GM23338 (cell line): ENCODE measurements around the gene TSPAN7. TPM values are rescaled to one million over a fixed set of nuclear protein-coding genes. Genes with fewer than 3 reads are reported as not detected.

ENCODE experiments used
- ATAC-seq: fragments of 200-7000 bp; cut with Tn5 transposase; 3 replicates; pipeline ENCODE4 v1.9.1; 2020
- DNase-seq: peaks from one replicate; pipeline ENCODE4 v3.0.0-alpha.2; 2015; ENCODE audit warnings: low spot score
- H2AFZ ChIP-seq: fragments of 200-600 bp; sonication (generic); 2 replicates; pipeline ENCODE4 v1.8.0; 2016; ENCODE audit warnings: antibody characterized with exemption, mild to moderate bottlenecking, moderate library complexity
- H3F3A ChIP-seq: fragments of 200-600 bp; sonication (generic); replicated peaks from 2 replicates; pipeline ENCODE4 v1.8.0; 2017; ENCODE audit warnings: antibody characterized with exemption, mixed run types, low read depth
- H3K27ac ChIP-seq: fragments of 200-600 bp; sonication (generic); 2 replicates; pipeline ENCODE4 v1.6.1; 2016; ENCODE audit warnings: low read depth
- H3K27me3 ChIP-seq: fragments of 200-600 bp; sonication (generic); 2 replicates; pipeline ENCODE4 v1.8.0; 2016; ENCODE audit warnings: mild to moderate bottlenecking, mixed run types, moderate library complexity; ENCODE audit not compliant: insufficient read depth
- H3K36me3 ChIP-seq: fragments of 200-600 bp; sonication (generic); 2 replicates; pipeline ENCODE4 v1.8.0; 2016; ENCODE audit warnings: mild to moderate bottlenecking; ENCODE audit not compliant: insufficient read depth
- H3K4me1 ChIP-seq: fragments of 200-600 bp; sonication (generic); 2 replicates; pipeline ENCODE4 v1.8.0; 2016; ENCODE audit warnings: mild to moderate bottlenecking, moderate library complexity; ENCODE audit not compliant: insufficient read depth
- H3K4me2 ChIP-seq: fragments of 200-600 bp; sonication (generic); 2 replicates; pipeline ENCODE4 v1.7.1; 2017; ENCODE audit warnings: mixed run types
- H3K4me3 ChIP-seq: fragments of 200-600 bp; sonication (generic); 2 replicates; pipeline ENCODE4 v1.6.1; 2016; ENCODE audit warnings: mixed run types
- H3K79me2 ChIP-seq: fragments of 200-600 bp; sonication (generic); replicated peaks from 2 replicates; pipeline ENCODE4 v1.8.0; 2017; ENCODE audit warnings: mild to moderate bottlenecking; ENCODE audit not compliant: insufficient read depth
- H3K9me2 ChIP-seq: fragments of 200-600 bp; sonication (generic); 2 replicates; pipeline ENCODE4 v1.8.0; 2017; ENCODE audit not compliant: insufficient read depth
- H4K20me1 ChIP-seq: fragments of 200-600 bp; sonication (generic); replicated peaks from 2 replicates; pipeline ENCODE4 v1.8.0; 2017; ENCODE audit warnings: mild to moderate bottlenecking; ENCODE audit not compliant: insufficient read depth
- H3K27ac Mint-ChIP-seq: 2 replicates; pipeline ENCODE4 v1.8.0; 2020; ENCODE audit warnings: inconsistent platforms, mild to moderate bottlenecking, moderate library complexity, mixed read lengths
- H3K27me3 Mint-ChIP-seq: 3 replicates; pipeline ENCODE4 v1.8.0; 2022; ENCODE audit warnings: low read depth, mild to moderate bottlenecking, moderate library complexity, mixed read lengths, inconsistent platforms; ENCODE audit not compliant: insufficient read depth, poor library complexity
- H3K36me3 Mint-ChIP-seq: 3 replicates; pipeline ENCODE4 v1.8.0; 2021; ENCODE audit warnings: low read depth, mild to moderate bottlenecking, inconsistent platforms, moderate library complexity, mixed read lengths
- H3K4me1 Mint-ChIP-seq: 3 replicates; pipeline ENCODE4 v1.8.0; 2020; ENCODE audit warnings: mild to moderate bottlenecking, inconsistent platforms, mixed read lengths
- H3K4me3 Mint-ChIP-seq: 3 replicates; pipeline ENCODE4 v1.8.0; 2021; ENCODE audit warnings: moderate library complexity, mild to moderate bottlenecking, inconsistent platforms, mixed read lengths
- H3K9me3 Mint-ChIP-seq: 3 replicates; pipeline ENCODE4 v1.8.0; 2020; ENCODE audit warnings: moderate library complexity, mild to moderate bottlenecking, inconsistent platforms, mixed read lengths
- CREB1 ChIP-seq: fragments of 250-450 bp; sonication (Bioruptor Pico); IDR thresholded peaks from 2 replicates; pipeline ENCODE4 v1.5.0; 2020; ENCODE audit warnings: low read depth, mild to moderate bottlenecking, moderate library complexity
- ETS1 ChIP-seq: IDR thresholded peaks from 2 replicates; pipeline ENCODE4 v1.6.1; 2016; ENCODE audit warnings: antibody characterized with exemption
- EZH2 ChIP-seq: fragments of 200-600 bp; sonication (generic); IDR thresholded peaks from one replicate; pipeline ENCODE4 v1.8.0; 2017; ENCODE audit warnings: antibody characterized with exemption, mild to moderate bottlenecking, low read depth; ENCODE audit not compliant: unreplicated experiment
- JUNB ChIP-seq: IDR thresholded peaks from one replicate; pipeline ENCODE4 v1.6.1; 2016; ENCODE audit warnings: antibody characterized with exemption; ENCODE audit not compliant: unreplicated experiment
- NANOG ChIP-seq: IDR thresholded peaks from 2 replicates; pipeline ENCODE4 v1.6.1; 2016; ENCODE audit warnings: antibody characterized with exemption, borderline replicate concordance
- POLR2AphosphoS5 ChIP-seq: IDR thresholded peaks from 2 replicates; pipeline ENCODE4 v1.6.1; 2016; ENCODE audit warnings: antibody characterized with exemption, low read depth
- STAT1 ChIP-seq: IDR thresholded peaks from one replicate; pipeline ENCODE4 v1.6.1; 2016; ENCODE audit warnings: antibody characterized with exemption; ENCODE audit not compliant: unreplicated experiment
- ZNF331 ChIP-seq: fragments of 250-450 bp; sonication (Bioruptor Pico); IDR thresholded peaks from 2 replicates; pipeline ENCODE4 v1.5.0; 2020; ENCODE audit warnings: low read depth, mild to moderate bottlenecking, moderate library complexity
- ZNF462 ChIP-seq: fragments of 250-450 bp; sonication (Bioruptor Pico); IDR thresholded peaks from 2 replicates; pipeline ENCODE4 v1.5.0; 2020; ENCODE audit warnings: mild to moderate bottlenecking, moderate library complexity
- polyA plus RNA-seq: library from polyadenylated mRNA; unstranded; fragments of >200 nt; fragmentation: Nextera tagmentation; extraction: Ambion mirVana; gene quantifications from 2 replicates; pipeline ENCODE4 v1.2.1, GENCODE V29; 2016
- total RNA-seq: library from RNA; depleted of rRNA; stranded (reverse); fragments of >200 nt; shearing (Covaris generic); gene quantifications from 2 replicates; pipeline ENCODE4 v1.2.3, GENCODE V29; 2014

TSPAN7 gene
- total and polyA plus RNA-seq, 2 experiments from 2014 or later = 7.2 to 11.5 TPM

GRCh38 chrX:38616904-38617303 is 55.6 kb downstream of the TSPAN7 start:
- Histone ChIP-seq H3K27ac (no peak overlapping the region), H3K4me2 (no peak overlapping the region), H3K4me3 (no peak overlapping the region), H4K20me1 (no peaks in the 10 kb centered on the region), H3K4me1 (no peaks in the 10 kb centered on the region), H3K27me3 (no peaks in the 10 kb centered on the region), H3F3A (no peaks in the 10 kb centered on the region), H3K9me2 (no peaks in the 10 kb centered on the region), H3K36me3 (no peaks in the 10 kb centered on the region), H2AFZ (no peak overlapping the region), H3K79me2 (no peaks in the 10 kb centered on the region)
- no peak for ATAC-seq
- Mint-ChIP-seq H3K4me1 (peaks cover 3% of the 10 kb centered on the region), H3K27me3 (no peaks in the 10 kb centered on the region), H3K4me3 (no peak overlapping the region), H3K9me3 (no peaks in the 10 kb centered on the region), H3K36me3 (no peaks in the 10 kb centered on the region), H3K27ac (no peak overlapping the region)
- no peak for DNase-seq
- TF ChIP-seq EZH2 = no peak
- no peak for TF ChIP-seq CREB1
- TF ChIP-seq NANOG = no peak
- TF ChIP-seq POLR2AphosphoS5 = no peak
- TF ChIP-seq ZNF331 (CRISPR knock-in tag) = no peak
- no peak for TF ChIP-seq STAT1

GRCh38 chrX:38618180-38618579 is 56.8 kb downstream of the TSPAN7 start:
- no peak overlapping the region for H3K27ac ChIP-seq
- H3K9me3 Mint-ChIP-seq = no peaks in the 10 kb centered on the region
- no peaks in the 10 kb centered on the region for H3K27me3 ChIP-seq

GRCh38 chrX:38620623-38621022 is 59.3 kb downstream of the TSPAN7 start:
- Histone ChIP-seq H3K27ac (no peak overlapping the region), H3F3A (no peaks in the 10 kb centered on the region), H2AFZ (no peak overlapping the region), H3K79me2 (no peaks in the 10 kb centered on the region), H3K9me2 (no peaks in the 10 kb centered on the region), H3K4me3 (no peak overlapping the region), H3K4me1 (no peaks in the 10 kb centered on the region), H3K4me2 (no peak overlapping the region), H3K27me3 (no peaks in the 10 kb centered on the region), H3K36me3 (no peaks in the 10 kb centered on the region), H4K20me1 (no peaks in the 10 kb centered on the region)
- no peaks in the 10 kb centered on the region for H3K27me3 Mint-ChIP-seq
- no peaks in the 10 kb centered on the region for H3K36me3 Mint-ChIP-seq
- no peak overlapping the region for H3K4me3 Mint-ChIP-seq
- H3K27ac Mint-ChIP-seq = no peak overlapping the region
- H3K4me1 Mint-ChIP-seq = peaks cover 3% of the 10 kb centered on the region; the same call in 2 of the 3 replicates
- H3K9me3 Mint-ChIP-seq = no peaks in the 10 kb centered on the region
- TF ChIP-seq STAT1 = no peak
- no peak for TF ChIP-seq JUNB
- no peak for TF ChIP-seq ZNF462 (CRISPR knock-in tag)
- TF ChIP-seq ETS1 = no peak
- DNase-seq (no peak), ATAC-seq (no peak)

More at GRCh38 chrX:38618180-38618579, 56.8 kb downstream of the TSPAN7 start:
- no peaks in the 10 kb centered on the region for H3K36me3 Mint-ChIP-seq
- H3K36me3 ChIP-seq = no peaks in the 10 kb centered on the region
- DNase-seq (no peak), ATAC-seq (no peak)
- no peak overlapping the region for H3K27ac Mint-ChIP-seq
- H3F3A ChIP-seq = no peaks in the 10 kb centered on the region
- H3K4me3 Mint-ChIP-seq = no peak overlapping the region
- no peaks in the 10 kb centered on the region for H3K79me2 ChIP-seq
- no peaks in the 10 kb centered on the region for H3K9me2 ChIP-seq
- H3K4me1 ChIP-seq = no peaks in the 10 kb centered on the region
- H2AFZ ChIP-seq = no peak overlapping the region
- H3K4me1 Mint-ChIP-seq = peaks cover 3% of the 10 kb centered on the region
- H3K4me2 ChIP-seq = no peak overlapping the region
- H4K20me1 ChIP-seq = no peaks in the 10 kb centered on the region
- no peak overlapping the region for H3K4me3 ChIP-seq
- TF ChIP-seq STAT1 = no peak
- TF ChIP-seq EZH2 = no peak
- TF ChIP-seq JUNB = no peak
- no peak for TF ChIP-seq ZNF331 (CRISPR knock-in tag)
- no peaks in the 10 kb centered on the region for H3K27me3 Mint-ChIP-seq
